Loucy (cell line): Measurements from ENCODE around the gene RELA.

Experiments used
- H2AFZ ChIP-seq: fragments of 200-600 bp; sonication (generic); 2 replicates; pipeline ENCODE4 v1.6.0; 2016; ENCODE audit warnings: antibody characterized with exemption, mild to moderate bottlenecking, low read length, moderate library complexity
- H3F3A ChIP-seq: fragments of 200-600 bp; 2 replicates; pipeline ENCODE4 v1.6.0; 2016; ENCODE audit warnings: antibody characterized with exemption, low read depth, mild to moderate bottlenecking
- H3K27me3 ChIP-seq: fragments of 200-600 bp; sonication (generic); 2 replicates; pipeline ENCODE4 v1.6.1; 2014; ENCODE audit warnings: low read length, mild to moderate bottlenecking; ENCODE audit not compliant: insufficient read depth, poor library complexity, severe bottlenecking
- H3K36me3 ChIP-seq: fragments of 200-600 bp; sonication (generic); 2 replicates; pipeline ENCODE4 v1.6.1; 2016; ENCODE audit warnings: low read length; ENCODE audit not compliant: insufficient read depth
- H3K4me1 ChIP-seq: fragments of 200-600 bp; sonication (generic); 2 replicates; pipeline ENCODE4 v1.5.1; 2014; ENCODE audit warnings: low read length, mild to moderate bottlenecking; ENCODE audit not compliant: insufficient read depth, poor library complexity, severe bottlenecking
- H3K4me2 ChIP-seq: fragments of 200-600 bp; sonication (generic); 2 replicates; pipeline ENCODE4 v1.6.0; 2014; ENCODE audit warnings: antibody characterized with exemption, low read length, low read depth, mild to moderate bottlenecking; ENCODE audit not compliant: poor library complexity, severe bottlenecking
- H3K4me3 ChIP-seq: fragments of 200-600 bp; sonication (generic); 2 replicates; pipeline ENCODE4 v1.5.1; 2014; ENCODE audit warnings: low read length, mild to moderate bottlenecking, mixed read lengths; ENCODE audit not compliant: poor library complexity, severe bottlenecking
- H3K79me2 ChIP-seq: fragments of 200-600 bp; sonication (generic); 2 replicates; pipeline ENCODE4 v1.6.1; 2014; ENCODE audit warnings: low read length; ENCODE audit not compliant: insufficient read depth
- H3K9ac ChIP-seq: fragments of 200-600 bp; sonication (generic); 2 replicates; pipeline ENCODE4 v1.6.0; 2014; ENCODE audit warnings: mild to moderate bottlenecking, low read depth, low read length, moderate library complexity; ENCODE audit not compliant: poor library complexity, severe bottlenecking
- H3K9me2 ChIP-seq: fragments of 200-600 bp; sonication (generic); replicated peaks from 2 replicates; pipeline ENCODE4 v1.6.1; 2016; ENCODE audit warnings: low read depth, low read length, mixed read lengths
- H3K9me3 ChIP-seq: fragments of 200-600 bp; sonication (generic); 2 replicates; pipeline ENCODE4 v1.6.1; 2014; ENCODE audit warnings: mild to moderate bottlenecking, antibody characterized with exemption, low read length, low read depth; ENCODE audit not compliant: insufficient read depth
- H4K20me1 ChIP-seq: fragments of 200-600 bp; sonication (generic); 2 replicates; pipeline ENCODE4 v1.6.0; 2014; ENCODE audit warnings: antibody characterized with exemption, low read length, mild to moderate bottlenecking; ENCODE audit not compliant: insufficient read depth, poor library complexity, severe bottlenecking
- EZH2phosphoT487 ChIP-seq: fragments of 200-600 bp; IDR thresholded peaks from 2 replicates; pipeline ENCODE4 v1.6.1; 2018; ENCODE audit warnings: antibody characterized with exemption, mild to moderate bottlenecking, moderate library complexity, borderline replicate concordance
- TF ChIP-seq, protein P1 (sequence below): fragments of 200-600 bp; sonication (generic); conservative IDR thresholded peaks from 2 replicates; pipeline ENCODE4 v1.5.1; 2014; ENCODE audit warnings: mild to moderate bottlenecking, antibody characterized with exemption, low read length

The RELA gene

DNA sequence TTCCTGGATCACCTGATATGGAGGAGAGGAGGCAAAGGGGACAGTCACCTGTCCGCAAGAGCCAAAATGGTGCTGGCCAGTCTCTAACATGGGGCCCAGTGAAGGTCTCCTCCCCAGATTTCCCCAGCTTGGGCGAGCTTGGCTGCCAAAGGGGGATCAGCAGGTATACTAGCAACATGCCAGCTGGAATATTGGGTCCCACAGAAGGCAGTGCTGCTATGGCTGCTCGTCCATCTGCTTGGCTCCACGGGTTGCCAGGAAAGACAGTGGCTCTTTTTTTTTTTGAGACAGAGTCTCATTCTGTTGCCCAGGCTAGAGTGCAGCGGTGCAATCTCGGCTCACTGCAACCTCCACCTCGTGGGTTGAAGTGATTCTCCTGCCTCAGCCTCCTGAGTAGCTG is 36.6 kb upstream of the RELA start:
- TF ChIP-seq, protein P1, sequence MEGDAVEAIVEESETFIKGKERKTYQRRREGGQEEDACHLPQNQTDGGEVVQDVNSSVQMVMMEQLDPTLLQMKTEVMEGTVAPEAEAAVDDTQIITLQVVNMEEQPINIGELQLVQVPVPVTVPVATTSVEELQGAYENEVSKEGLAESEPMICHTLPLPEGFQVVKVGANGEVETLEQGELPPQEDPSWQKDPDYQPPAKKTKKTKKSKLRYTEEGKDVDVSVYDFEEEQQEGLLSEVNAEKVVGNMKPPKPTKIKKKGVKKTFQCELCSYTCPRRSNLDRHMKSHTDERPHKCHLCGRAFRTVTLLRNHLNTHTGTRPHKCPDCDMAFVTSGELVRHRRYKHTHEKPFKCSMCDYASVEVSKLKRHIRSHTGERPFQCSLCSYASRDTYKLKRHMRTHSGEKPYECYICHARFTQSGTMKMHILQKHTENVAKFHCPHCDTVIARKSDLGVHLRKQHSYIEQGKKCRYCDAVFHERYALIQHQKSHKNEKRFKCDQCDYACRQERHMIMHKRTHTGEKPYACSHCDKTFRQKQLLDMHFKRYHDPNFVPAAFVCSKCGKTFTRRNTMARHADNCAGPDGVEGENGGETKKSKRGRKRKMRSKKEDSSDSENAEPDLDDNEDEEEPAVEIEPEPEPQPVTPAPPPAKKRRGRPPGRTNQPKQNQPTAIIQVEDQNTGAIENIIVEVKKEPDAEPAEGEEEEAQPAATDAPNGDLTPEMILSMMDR: no peak
- no peak for TF ChIP-seq EZH2phosphoT487
- Histone ChIP-seq H3K4me2 (no peak overlapping the region), H3K4me3 (no peak overlapping the region), H3K4me1 (no peaks in the 10 kb centered on the region), H3K27me3 (no peaks in the 10 kb centered on the region), H3F3A (no peaks in the 10 kb centered on the region), H3K79me2 (no peaks in the 10 kb centered on the region), H3K36me3 (no peaks in the 10 kb centered on the region), H3K9ac (no peak overlapping the region), H3K9me3 (no peaks in the 10 kb centered on the region), H3K9me2 (no peaks in the 10 kb centered on the region), H2AFZ (no peak overlapping the region), H4K20me1 (no peaks in the 10 kb centered on the region)

DNA sequence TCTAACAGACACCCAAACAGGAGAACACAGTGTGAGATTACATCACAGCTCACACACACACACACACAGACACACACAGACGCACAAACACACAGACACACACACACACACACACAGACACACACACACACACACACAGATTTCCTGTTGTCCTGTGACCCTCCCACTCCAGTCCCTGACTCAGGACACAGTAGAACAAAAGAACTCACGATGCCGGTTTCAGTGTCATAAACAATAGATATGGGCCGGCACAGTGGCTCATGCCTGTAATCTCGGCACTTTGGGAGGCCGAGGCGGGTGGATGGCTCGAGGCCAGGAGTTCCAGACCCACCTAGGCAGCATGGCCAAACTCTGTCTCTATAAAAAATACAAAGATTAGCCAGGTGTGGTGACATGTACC is 35.5 kb upstream of the RELA start:
- Histone ChIP-seq H3K9me2 (no peaks in the 10 kb centered on the region), H3K4me3 (no peak overlapping the region), H3K9me3 (no peaks in the 10 kb centered on the region), H3F3A (no peaks in the 10 kb centered on the region), H4K20me1 (no peaks in the 10 kb centered on the region), H3K4me2 (no peak overlapping the region), H3K9ac (no peak overlapping the region), H3K79me2 (no peaks in the 10 kb centered on the region), H2AFZ (no peak overlapping the region), H3K36me3 (no peaks in the 10 kb centered on the region), H3K4me1 (no peaks in the 10 kb centered on the region), H3K27me3 (no peaks in the 10 kb centered on the region)
- TF ChIP-seq, protein P1: no peak
- TF ChIP-seq EZH2phosphoT487: no peak

DNA sequence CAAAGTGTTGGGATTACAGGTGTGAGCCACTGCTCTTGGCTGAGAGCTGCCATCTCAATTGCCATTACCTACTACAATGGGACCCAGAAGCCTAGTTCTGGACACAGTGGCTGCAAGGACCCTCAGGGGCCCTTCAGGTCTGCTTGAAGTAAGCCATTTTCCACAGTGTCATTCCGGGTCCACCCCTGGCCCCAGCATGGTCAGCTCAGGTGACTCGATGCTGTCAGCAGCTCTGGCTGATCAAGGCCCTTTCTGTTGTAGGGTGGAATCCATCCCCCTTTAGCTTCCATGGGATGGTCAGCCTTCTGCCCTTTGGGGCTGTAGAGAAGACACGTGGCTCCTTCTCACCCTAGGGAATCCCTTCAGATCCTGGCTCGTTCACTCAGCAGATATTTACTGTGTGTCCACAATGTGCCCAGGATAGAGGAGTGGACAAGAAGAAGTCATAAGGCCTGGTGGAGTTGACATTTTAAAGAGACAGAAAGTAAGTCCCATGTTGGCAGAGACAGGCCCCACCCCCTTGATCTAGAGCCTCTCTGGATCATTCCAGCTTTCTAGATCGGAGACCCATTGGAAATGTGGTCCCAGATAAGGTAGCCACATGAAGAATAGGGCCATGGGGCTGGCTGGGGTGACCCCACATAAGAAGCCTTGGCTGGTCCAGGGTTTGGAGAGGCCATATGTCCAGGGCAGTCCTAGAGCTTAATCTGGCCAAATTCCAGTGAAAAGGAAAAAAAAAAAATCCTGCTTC is 34.3 kb upstream of the RELA start:
- no peak for TF ChIP-seq EZH2phosphoT487
- TF ChIP-seq, protein P1: no peak
- H4K20me1 ChIP-seq: no peaks in the 10 kb centered on the region
- H3K36me3 ChIP-seq: no peaks in the 10 kb centered on the region
- H3K79me2 ChIP-seq: no peaks in the 10 kb centered on the region
- no peaks in the 10 kb centered on the region for H3F3A ChIP-seq
- H3K4me1 ChIP-seq: no peaks in the 10 kb centered on the region
- no peak overlapping the region for H3K9ac ChIP-seq
- H2AFZ ChIP-seq: no peak overlapping the region
- no peak overlapping the region for H3K4me2 ChIP-seq
- H3K9me2 ChIP-seq: no peaks in the 10 kb centered on the region
- no peaks in the 10 kb centered on the region for H3K27me3 ChIP-seq
- no peaks in the 10 kb centered on the region for H3K9me3 ChIP-seq
- H3K4me3 ChIP-seq: no peak overlapping the region
